GM19328 (cell line): ENCODE measurements around the gene ERGIC1.
"Not testable (repeated sequence)": the region's sequence is repeated elsewhere in the genome, so short reads cannot be mapped to it uniquely, and the experiment has no call there.

Experiments used
- ATAC-seq: cut with Tn5 transposase; IDR thresholded peaks from one replicate; pipeline ENCODE4 v1.9.1; 2021; ENCODE audit warnings: mild to moderate bottlenecking, moderate library complexity; ENCODE audit not compliant: unreplicated experiment

Gene ERGIC1

GRCh38 chr5:172877466-172878260 lies 43.6 kb downstream of the ERGIC1 start:
- no peak for ATAC-seq

- ATAC-seq = no peak
Observed at GRCh38 chr5:172878585-172878932, 44.5 kb downstream of the ERGIC1 start.

- ATAC-seq = no peak
Observed at GRCh38 chr5:172878933-172879752, 45.1 kb downstream of the ERGIC1 start.

- ATAC-seq = no peak
Observed at GRCh38 chr5:172881691-172882370, 47.8 kb downstream of the ERGIC1 start.

- ATAC-seq = no peak
Observed at GRCh38 chr5:172883066-172883465, 49.0 kb downstream of the ERGIC1 start.

- ATAC-seq = no peak
Observed at GRCh38 chr5:172885597-172886340, 51.7 kb downstream of the ERGIC1 start.

GRCh38 chr5:172886476-172886875 lies 52.4 kb downstream of the ERGIC1 start:
- ATAC-seq = no peak

GRCh38 chr5:172886974-172887501 lies 53.0 kb downstream of the ERGIC1 start:
- no peak for ATAC-seq

GRCh38 chr5:172887692-172888091 lies 53.6 kb downstream of the ERGIC1 start:
- ATAC-seq = no peak

GRCh38 chr5:172890659-172891058 lies 56.6 kb downstream of the ERGIC1 start:
- no peak for ATAC-seq

GRCh38 chr5:172891716-172892421 lies 57.8 kb downstream of the ERGIC1 start:
- ATAC-seq = no peak

GRCh38 chr5:172892713-172893112 lies 58.7 kb downstream of the ERGIC1 start:
- ATAC-seq = no peak

GRCh38 chr5:172894767-172895388 lies 60.8 kb downstream of the ERGIC1 start:
- ATAC-seq = no peak

GRCh38 chr5:172895549-172895948 lies 61.5 kb downstream of the ERGIC1 start:
- ATAC-seq = no peak

- no peak for ATAC-seq
Observed at GRCh38 chr5:172896465-172896864, 62.4 kb downstream of the ERGIC1 start.

- ATAC-seq = not testable (repeated sequence)
Observed at GRCh38 chr5:172897067-172897466, 63.0 kb downstream of the ERGIC1 start.

- ATAC-seq = no peak
Observed at GRCh38 chr5:172897481-172898217, 63.6 kb downstream of the ERGIC1 start.

GRCh38 chr5:172898218-172898842 lies 64.3 kb downstream of the ERGIC1 start:
- no peak for ATAC-seq
